ENCODE results near the gene HIVEP3. TPM values are rescaled to one million over a fixed set of nuclear protein-coding genes. Genes with fewer than 3 reads are reported as not detected.

HIVEP3 gene
- total RNA-seq, 2 experiments from 2014 or later = 18.6 to 20.4 TPM

DNA sequence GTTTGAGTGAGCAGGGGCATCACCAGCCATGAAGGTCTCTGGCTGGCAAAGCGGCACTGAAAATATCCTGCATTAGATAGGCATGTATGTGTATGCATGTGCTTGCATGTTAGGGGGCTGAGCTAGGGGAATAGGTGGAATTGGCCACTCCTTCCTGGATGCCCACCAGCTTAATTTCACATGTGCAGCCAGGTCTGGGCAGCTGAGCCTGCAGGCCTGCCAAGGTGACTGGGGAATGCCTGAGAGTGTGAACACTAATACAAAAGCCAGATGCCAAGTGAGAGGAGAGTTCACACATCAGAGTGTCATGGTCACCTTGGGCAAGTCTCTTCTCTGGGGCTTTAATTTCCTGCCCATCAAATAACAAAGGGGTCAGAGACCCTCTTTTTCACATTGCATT is 155.9 kb downstream of the HIVEP3 start:
- H3K27ac Mint-ChIP-seq = no peak overlapping the region

GRCh38 chr1:41762251-41762650 is 156.5 kb downstream of the HIVEP3 start:
- Mint-ChIP-seq H3K27me3 (no peaks in the 10 kb centered on the region), H3K9me3 (peaks cover 11% of the 10 kb centered on the region), H3K4me3 (no peak overlapping the region), H3K36me3 (ENCODE audit: low read depth) (no peaks in the 10 kb centered on the region), H3K4me1 (ENCODE audit: low read depth) (peaks cover 7% of the 10 kb centered on the region), H3K27ac (no peak overlapping the region)
- no peak for DNase-seq
- no peak for ATAC-seq
- ChIA-PET CTCF (no interaction called here), POLR2A (no interaction called here)
- TF ChIP-seq, protein P1, sequence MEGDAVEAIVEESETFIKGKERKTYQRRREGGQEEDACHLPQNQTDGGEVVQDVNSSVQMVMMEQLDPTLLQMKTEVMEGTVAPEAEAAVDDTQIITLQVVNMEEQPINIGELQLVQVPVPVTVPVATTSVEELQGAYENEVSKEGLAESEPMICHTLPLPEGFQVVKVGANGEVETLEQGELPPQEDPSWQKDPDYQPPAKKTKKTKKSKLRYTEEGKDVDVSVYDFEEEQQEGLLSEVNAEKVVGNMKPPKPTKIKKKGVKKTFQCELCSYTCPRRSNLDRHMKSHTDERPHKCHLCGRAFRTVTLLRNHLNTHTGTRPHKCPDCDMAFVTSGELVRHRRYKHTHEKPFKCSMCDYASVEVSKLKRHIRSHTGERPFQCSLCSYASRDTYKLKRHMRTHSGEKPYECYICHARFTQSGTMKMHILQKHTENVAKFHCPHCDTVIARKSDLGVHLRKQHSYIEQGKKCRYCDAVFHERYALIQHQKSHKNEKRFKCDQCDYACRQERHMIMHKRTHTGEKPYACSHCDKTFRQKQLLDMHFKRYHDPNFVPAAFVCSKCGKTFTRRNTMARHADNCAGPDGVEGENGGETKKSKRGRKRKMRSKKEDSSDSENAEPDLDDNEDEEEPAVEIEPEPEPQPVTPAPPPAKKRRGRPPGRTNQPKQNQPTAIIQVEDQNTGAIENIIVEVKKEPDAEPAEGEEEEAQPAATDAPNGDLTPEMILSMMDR (IDR thresholded peaks at IDR 0.05) = no peak
- intact Hi-C loops (cut with micrococcal nuclease) = no loop called here

More for the DNA sequence above, 155.9 kb downstream of the HIVEP3 start:
- TF ChIP-seq, protein P1 (IDR thresholded peaks at IDR 0.05) = no peak
- ChIA-PET CTCF (no interaction called here), POLR2A (no interaction called here)
- ATAC-seq = no peak
- no peak for DNase-seq
- Mint-ChIP-seq H3K4me3 (no peak overlapping the region), H3K36me3 (ENCODE audit: low read depth) (no peaks in the 10 kb centered on the region), H3K4me1 (ENCODE audit: low read depth) (peaks cover 7% of the 10 kb centered on the region), H3K9me3 (peaks cover 11% of the 10 kb centered on the region), H3K27me3 (no peaks in the 10 kb centered on the region)
- intact Hi-C loops (cut with micrococcal nuclease) = no loop called here

- DNase-seq (no peak), ATAC-seq (no peak)
- Mint-ChIP-seq H3K4me3 (no peak overlapping the region), H3K27ac (no peak overlapping the region), H3K27me3 (no peaks in the 10 kb centered on the region), H3K9me3 (peaks cover 16% of the 10 kb centered on the region), H3K36me3 (ENCODE audit: low read depth) (peaks cover 6% of the 10 kb centered on the region), H3K4me1 (ENCODE audit: low read depth) (peaks cover 28% of the 10 kb centered on the region)
- intact Hi-C loops (cut with micrococcal nuclease) = no loop called here
- ChIA-PET POLR2A (no interaction called here), CTCF (interaction anchor here (1.2 kb wide), 1 partner anchor 24 kb away, joined by 4 read pairs; no protein-coding TSS in a partner anchor)
- TF ChIP-seq, protein P1 (IDR thresholded peaks at IDR 0.05) = no peak
These were observed 159.7 kb downstream of the HIVEP3 start for GRCh38 chr1:41758904-41759548.

GRCh38 chr1:41758500-41758899 is 160.2 kb downstream of the HIVEP3 start:
- Mint-ChIP-seq H3K9me3 (peaks cover 16% of the 10 kb centered on the region), H3K4me1 (ENCODE audit: low read depth) (peaks cover 34% of the 10 kb centered on the region), H3K4me3 (no peak overlapping the region), H3K27ac (no peak overlapping the region), H3K36me3 (ENCODE audit: low read depth) (peaks cover 6% of the 10 kb centered on the region), H3K27me3 (no peaks in the 10 kb centered on the region)
- no peak for ATAC-seq
- TF ChIP-seq, protein P1 (IDR thresholded peaks at IDR 0.05) = no peak
- ChIA-PET CTCF (no interaction called here), POLR2A (no interaction called here)
- DNase-seq = no peak
- intact Hi-C loops (cut with micrococcal nuclease) = no loop called here

DNA sequence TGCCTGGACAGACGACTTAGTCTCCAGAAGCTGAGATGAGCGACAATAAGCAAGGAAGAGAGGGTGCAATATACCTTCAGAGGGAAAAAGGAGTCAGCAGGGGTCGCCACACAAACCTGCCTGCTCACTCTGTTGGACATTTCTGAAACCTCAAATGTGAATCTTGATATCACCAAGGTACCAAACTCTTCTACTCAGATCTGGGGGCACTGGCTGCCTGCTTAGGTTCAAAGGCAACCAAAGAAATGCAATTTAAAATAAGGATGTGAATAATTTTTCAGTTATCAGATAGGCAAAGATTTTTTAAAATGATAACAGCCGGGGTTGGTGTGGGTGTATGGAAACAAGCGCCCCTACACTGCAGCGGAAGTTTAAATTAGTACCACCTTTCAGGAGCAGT is 164.2 kb downstream of the HIVEP3 start:
- TF ChIP-seq, protein P1 (IDR thresholded peaks at IDR 0.05) = peak; percentile 30
- ChIA-PET CTCF (interaction anchor here (0.8 to 2.6 kb wide), 8 partner anchors 8 to 137 kb away, joined by 3 to 7 read pairs (median 4); no protein-coding TSS in a partner anchor), POLR2A (interaction anchor here (1.0 to 1.1 kb wide), 2 partner anchors 21 to 26 kb away, joined by 3 to 6 read pairs; no protein-coding TSS in a partner anchor)
- Mint-ChIP-seq H3K36me3 (ENCODE audit: low read depth) (peaks cover 7% of the 10 kb centered on the region), H3K4me1 (ENCODE audit: low read depth) (peaks cover 69% of the 10 kb centered on the region), H3K27ac (peak overlapping the region; percentile 86), H3K27me3 (no peaks in the 10 kb centered on the region), H3K4me3 (peak overlapping the region; percentile 37), H3K9me3 (peaks cover 8% of the 10 kb centered on the region)
- DNase-seq (peak; percentile 72), ATAC-seq (peak; percentile 31)
- intact Hi-C loops (cut with micrococcal nuclease) = loop anchor here (5.0 kb wide), 1 partner anchor 53 kb away; no protein-coding TSS in a partner anchor
